CD4-positive, alpha-beta T cell treated with Interleukin-6 at 100 ng/mL for 8 hours (primary cell): ENCODE data around the gene CCDC150.
"Not testable (repeated sequence)": the region's sequence is repeated elsewhere in the genome, so short reads cannot be mapped to it uniquely, and the experiment has no call there.

Source experiments
- DNase-seq: peaks from one replicate; pipeline ENCODE4 v3.0.0-alpha.2; 2020; ENCODE audit warnings: mixed read lengths, low spot score

The CCDC150 gene

DNA sequence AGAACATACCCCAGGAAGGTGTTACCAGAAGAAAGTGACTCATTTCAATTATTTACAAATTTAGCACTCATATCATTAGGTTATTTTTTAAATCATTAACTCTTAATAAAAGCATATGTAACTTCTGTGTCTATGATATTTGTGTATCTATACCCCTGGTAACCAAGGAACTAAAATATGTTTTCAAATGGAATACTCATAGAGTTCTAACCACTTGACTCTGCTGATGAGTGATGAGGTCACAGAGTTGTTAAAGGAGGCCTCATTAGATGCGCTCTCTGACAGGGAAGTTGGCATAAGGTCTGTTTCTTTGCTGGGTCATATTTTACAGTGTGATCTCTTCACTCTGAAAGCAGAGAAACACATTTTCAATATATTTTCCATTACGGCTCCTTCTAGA is 73.4 kb downstream of the CCDC150 start:
- no peak for DNase-seq

DNA sequence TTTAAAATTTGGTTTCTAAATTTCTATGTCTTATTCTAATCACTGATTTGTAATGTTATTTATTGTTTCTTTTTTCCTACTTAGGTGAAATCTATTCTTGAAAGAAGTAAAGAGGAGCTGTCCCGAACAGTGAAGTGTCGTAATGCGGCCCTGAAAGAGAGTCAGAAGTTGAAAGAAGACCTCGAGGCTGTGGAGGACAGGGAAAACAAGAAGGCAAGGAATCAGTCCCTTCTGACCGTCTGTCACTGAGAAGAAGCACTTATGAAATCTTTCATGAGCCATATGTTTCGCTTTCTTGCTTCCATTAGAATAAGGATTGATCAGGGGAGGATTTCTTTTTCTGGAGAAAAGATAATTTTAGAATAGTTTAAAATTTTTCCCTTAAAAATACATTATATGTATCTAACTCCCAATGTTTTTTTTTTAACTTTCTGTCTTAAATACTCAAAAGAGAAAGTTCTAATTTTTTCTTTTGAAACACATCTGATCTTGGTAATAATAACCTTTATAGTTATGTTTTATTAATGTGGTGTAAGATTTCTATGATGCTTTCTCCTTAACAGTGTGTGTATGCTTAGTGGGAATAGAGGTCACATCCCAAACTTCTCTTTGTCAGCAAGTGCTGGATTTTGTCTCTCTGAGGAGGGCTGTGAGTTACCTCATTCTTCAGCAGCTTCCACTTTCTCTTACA is 79.0 kb downstream of the CCDC150 start:
- no peak for DNase-seq

DNA sequence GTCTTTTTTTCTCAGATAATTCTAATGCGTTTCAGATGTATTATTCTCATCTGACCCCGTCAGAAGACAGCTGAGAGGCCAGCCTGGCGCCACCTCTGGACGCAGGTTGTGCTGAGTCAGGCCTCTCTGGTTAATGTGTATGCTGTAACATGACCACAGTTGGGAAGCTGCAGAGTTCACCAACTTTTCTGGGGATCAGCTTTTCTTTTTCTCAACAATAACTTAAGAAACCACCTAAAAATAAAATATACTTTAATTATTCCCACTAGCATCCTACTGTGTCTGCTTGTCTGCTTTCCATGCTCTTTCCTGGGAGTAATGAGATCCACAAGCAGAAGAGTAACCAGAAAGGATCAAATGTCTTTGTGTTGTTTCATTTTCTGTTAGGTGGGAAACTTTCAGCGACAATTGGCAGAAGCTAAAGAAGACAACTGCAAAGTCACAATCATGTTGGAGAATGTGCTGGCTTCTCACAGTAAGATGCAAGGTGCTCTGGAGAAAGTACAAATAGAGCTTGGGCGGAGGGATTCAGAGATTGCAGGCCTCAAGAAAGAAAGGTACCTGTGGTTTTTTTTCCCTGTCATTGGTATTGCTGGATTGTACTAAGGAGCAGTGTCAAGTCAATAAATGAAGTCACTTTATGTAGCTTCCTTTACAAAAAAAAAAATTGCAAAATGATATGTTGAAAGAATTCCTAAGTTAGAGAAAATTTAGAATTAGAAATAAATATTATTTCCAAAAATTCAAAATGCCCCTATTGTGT is 79.8 kb downstream of the CCDC150 start:
- no peak for DNase-seq

DNA sequence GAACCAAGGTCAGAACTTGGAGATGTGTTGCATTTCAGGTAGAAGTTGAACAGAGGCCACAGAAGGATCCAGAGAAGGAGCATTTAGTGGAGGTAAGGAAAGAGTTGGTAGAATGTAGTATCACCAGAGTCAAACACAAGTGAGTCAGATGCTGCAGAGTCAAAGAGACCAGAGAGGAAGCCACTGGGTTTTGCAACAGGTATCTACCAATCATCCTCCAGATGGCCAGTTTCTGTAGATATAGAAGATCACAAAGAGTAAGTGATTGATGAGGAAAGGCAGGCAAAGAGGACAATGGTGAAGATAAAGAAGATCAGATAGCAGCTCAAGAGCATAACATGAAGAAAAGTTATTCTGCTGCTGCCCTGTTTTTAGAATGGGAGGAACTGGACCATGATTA is 84.1 kb downstream of the CCDC150 start:
- no peak for DNase-seq

DNA sequence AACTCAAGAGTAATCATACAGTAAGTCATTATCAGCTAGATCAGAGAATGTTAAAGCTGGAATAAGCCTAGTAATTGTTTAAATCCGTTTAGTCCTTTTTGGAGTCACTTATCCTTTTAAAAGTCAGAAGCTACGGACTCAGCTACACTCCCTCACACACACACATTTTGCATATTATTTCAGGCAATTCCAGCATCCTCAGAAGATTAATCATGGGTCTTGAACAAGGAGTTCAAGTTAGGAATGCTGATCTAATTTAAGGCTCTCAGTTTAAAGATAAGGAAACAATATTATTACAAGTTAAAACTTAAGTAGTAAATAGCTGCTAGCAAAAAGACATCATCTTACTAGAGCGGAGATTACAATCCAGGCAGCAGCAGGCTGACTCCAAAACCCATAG is 85.7 kb downstream of the CCDC150 start:
- no peak for DNase-seq

DNA sequence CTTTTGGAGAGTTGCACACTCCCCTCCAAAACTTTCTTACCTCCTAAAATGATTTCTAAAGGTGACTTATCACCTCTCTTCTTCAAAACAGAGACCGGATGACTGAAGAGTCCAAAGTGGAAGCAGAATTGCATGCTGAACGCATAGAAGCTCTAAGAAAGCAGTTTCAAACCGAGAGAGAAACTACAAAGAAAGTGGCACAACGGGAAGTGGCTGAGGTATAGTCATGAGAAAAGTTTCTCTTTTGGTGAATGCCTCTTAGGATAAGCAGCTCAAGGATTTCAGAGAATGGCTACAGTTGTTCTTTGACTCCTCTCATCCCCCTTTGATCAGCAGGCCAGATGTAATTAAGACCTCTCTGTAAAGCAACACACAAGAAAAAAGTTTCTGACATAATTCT is 86.4 kb downstream of the CCDC150 start:
- DNase-seq, result no peak

DNA sequence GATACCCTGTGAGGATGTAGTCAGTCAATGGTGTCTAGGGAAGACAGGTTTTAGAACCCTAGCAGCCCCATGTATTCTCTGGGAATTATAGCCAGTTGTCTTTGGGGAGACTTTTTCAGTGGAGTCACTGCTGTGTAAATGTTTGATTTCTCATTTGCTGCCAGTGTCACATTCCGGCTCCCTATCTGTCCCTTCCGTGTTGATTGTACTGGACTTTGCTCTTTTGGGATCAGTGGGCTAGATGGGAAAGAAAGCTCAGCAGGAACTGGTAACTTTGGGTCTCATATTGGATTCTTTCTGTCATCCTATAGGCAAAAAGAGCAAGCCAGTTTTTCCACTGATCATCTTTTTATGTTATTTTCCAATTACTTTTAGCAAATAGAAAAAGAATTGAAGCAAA is 89.9 kb downstream of the CCDC150 start:
- DNase-seq, result no peak

DNA sequence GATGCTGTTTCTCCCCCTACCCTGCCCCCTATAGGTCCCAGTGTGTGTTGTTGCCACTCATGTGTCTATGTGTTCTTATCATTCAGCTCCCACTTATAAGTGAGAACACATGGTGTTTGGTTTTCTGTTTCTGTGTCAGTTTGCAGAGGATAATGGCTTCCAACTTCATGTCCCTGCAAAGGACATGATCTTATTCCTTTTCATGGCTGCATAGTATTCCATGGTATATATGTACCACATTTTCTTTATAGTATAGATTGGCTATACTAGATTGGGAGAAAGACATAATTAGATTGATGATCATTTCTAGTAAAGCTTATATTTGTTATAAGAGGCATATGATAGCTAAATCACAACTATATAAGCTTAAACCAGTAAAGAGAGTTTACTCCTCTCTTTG is 97.1 kb downstream of the CCDC150 start:
- not testable (repeated sequence) for DNase-seq

DNA sequence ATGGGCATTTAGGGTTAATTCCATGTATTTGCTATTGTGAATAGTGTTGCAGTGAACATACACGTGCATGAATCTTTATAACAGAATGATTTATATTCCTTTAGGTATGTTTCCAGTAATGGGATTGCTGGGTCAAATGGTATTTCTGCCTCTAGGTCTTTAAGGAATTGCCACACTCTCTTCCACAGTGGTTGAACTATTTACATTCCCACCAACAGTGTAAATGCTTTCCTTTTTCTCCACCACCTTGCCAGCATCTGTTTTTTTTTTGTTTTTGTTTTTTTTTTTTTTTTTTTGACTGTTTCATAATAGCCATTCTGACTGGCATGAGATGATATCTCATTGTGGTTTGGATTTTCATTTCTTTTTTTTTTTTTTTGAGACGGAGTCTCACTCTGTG is 97.5 kb downstream of the CCDC150 start:
- no peak for DNase-seq

DNA sequence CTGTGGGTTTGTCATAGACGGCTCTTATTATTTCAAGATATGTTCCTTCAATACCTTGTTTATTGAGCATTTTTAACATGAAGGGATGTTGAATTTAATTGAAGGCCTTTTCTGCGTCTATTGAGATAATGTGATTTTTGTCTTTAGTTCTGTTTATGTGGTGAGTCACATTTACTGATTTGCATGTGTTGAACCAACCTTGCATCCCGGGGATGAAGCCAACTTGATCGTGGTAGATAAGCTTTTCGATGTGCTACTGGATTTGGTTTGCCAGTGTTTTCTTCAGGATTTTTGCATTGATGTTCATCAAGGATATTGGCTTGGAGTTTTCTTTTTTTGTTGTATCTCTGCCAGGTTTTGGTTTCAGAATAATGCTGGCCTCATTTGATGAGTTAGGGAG is 99.5 kb downstream of the CCDC150 start:
- DNase-seq, result no peak

DNA sequence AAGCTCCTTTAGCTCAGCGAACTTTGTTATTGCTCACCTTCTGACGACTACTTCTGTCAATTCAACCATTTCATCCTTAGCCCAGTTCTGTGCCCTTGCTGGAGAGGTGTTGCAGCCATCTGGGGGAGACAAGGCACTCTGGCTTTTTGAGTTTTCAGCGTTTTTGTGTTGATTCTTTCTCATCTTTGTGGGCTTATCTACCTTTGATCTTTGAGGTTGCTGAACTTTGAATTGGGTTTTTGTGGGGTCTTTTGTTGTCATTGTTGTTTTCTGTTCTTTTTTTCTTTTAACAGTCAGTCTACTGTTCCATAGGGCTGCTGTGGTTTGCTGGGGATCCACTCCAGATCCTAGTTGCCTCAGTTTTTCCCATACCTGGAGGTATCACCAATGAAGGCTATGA is 102.7 kb downstream of the CCDC150 start:
- no peak for DNase-seq

DNA sequence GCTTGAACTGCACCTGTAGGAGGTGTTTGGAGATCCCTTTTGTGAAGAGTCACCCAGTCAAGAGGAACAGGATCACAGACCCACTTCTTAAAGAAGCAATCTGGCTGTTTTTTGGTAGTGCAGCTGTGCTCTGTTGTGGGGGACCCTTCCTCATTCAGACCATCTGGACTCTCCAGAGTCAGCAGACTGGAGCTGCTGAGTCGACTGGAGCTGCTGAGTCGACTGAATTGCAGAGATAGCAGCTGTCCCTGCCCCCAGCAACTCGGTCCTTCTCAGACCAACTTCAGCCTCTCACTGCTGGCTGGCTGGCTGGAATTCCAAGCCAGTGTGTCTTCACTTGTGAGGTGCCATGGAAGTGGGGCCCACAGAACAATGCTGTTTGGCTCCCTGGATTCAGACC is 103.2 kb downstream of the CCDC150 start:
- DNase-seq, result no peak

DNA sequence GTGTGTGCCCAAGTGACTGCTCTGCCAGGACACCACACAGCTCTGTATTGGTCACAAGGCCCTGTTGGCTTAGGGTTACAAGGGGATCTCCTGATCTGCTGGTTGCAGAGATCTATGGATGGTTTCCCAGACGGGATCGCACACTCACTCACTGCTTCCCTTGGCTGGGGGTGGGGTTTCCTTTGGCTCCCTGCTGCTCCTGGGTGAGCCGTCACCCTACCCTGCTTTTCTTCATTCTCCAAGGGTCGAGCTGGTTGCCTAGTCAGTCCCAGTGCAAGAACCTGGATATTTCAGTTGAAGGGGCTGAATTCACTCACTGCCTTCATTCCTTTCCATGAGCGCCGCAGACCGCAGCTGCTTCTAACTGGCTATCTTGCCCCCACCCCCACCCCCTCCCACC is 103.7 kb downstream of the CCDC150 start:
- DNase-seq, result no peak

DNA sequence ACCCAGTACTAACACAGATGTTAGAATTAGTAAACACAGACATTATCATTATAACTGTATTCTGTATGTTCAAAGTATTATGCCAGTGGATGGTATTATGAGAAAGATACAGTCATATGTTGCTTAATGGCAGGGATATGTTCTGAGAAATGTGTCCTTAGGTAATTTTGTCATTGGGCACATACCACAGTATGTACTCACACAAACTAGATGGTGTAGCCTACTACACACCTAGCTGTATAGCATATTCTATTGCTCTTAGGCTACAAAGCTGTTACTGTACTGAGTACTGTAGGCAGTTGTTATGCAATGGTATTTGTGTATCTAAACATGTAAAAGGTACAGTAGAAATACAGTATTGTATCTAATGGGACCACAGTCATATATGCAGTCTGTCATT is 106.2 kb downstream of the CCDC150 start:
- DNase-seq, result no peak

DNA sequence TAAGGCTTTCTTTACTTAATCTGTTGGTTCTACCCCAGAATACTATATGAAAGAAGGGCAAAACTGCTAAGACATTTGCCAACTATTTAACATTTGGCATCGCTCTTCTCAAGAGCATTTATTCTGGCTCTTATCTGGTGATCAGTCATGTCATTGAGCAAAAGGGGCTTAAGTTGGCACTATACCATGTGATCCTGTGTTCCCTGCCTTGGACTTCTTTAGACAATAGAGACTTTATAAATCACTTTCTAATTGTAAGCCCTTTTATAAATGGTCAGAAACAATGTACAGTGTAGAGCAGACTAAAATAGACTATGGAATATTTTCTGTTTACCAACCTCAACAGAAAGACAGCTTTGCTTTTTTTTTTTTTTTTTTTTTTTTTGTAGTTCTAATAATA is 107.9 kb downstream of the CCDC150 start:
- no peak for DNase-seq

DNA sequence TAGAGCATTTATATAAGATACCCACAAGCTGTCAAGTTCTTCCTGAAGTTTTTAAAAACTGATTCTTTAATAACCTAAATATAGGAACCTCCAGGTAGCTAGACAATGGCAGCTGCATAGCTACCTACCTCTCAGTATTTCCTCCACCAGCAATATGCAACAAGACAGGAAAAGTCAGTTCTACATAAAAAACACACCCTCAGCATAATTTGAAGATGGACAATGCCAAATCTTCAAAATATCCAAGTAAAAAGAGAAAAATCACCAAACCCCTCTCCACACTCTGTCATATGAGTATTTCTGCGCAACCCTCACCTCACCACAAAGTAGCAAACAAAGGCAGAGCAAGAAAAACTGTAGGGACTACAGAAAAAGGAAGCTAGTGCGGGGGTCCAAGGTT is 108.6 kb downstream of the CCDC150 start:
- no peak for DNase-seq

DNA sequence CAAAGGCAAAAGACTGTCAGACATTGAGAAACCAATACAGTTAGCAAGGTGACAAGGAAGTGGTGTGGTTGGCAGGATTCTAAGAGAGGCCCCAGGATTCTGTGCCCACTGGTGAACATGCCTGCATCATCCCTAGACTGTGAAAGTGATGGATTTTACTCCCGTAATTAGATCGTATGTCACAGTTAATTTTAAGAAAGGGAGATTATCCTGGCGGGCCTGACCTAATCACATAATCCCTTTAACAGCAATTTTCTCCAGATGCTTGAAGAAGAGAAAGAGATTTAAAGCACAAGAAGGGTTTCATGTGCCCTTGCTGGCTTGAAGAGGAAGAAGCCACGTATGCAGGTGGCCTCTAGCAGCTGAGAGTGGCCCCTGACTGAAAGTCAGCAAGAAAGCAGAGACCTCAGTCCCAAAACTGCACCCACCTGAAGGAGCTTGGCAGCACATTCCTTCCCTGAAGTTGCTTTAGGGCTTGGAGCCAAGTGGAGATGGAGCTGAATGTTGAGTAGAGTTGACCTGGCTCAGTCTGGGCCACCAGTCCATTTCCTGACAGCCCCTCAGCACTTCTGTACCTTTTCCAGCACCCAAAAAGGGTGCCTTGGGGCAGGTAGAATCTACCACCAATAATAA is 110.9 kb downstream of the CCDC150 start:
- no peak for DNase-seq

DNA sequence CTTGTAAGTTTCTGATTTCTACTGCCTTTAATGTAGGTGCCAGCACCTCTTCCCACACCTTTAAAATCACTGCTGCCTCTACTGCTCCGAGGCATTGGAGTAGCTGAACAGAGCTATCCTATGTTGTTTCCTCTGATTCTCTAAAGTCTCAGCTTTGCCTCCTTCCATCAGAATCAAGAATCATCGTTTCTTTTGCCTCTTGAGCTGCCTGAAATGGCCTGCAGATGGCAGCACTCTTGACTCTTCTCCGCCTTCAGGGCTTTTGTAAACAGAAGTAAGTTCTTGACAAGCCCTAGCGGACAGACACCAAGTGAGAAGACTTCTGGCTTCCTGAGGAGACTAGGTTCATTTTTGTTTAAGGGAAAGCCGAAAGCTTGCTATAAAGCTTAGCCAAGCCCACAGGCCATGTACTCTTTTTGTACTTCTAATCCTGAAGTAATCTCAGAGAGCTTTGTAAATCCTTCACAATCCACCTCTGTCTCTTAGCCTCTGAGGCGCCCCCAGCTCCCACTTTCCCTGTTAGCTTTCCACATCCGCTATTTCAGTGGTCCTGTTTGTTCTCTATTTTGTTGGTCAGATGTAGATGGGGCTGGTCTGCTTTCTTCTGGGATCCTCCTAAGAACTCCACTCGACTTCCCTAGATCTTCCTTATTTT is 111.6 kb downstream of the CCDC150 start:
- peak; percentile 55 for DNase-seq

DNA sequence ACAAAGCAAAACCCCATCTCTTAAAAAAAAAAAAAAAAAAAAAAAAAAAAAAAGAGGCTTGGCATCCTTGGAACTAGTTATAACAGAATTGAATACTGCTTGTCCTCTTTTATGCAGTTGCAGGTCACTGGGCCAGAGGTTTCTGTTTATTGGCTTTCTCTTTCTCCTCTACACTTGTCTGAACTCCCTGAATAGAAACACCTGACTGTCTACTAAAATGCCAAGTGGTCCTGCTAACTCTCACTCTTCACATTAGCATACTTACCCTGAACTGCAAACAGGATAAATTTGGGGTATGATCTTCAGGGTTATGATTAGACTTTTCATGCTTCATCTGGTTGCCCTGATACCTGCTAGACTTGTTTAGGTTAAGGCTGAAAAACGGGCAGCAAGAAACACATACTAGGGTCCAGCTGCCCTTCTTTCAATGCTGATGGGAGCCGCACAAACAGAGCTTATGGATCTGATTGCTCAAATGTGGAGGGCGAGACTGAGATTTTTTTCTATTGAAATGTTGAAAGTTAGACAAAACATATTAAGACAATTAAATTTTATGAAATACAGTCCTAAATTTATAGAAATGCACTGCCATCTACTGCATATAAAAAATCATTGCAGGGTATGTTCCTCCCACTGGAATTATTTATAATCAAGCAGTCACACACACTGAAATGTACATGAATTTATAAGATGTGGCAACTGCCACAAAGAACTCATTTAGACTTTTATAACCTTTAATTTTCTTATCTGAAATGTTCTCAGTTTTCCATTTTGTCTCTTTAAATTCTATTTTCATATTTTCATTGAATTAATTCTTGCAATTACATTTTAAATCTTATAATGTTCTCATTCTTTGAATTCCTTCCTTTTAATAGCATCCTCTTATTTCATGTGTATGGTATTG is 119.2 kb downstream of the CCDC150 start:
- DNase-seq, result no peak

DNA sequence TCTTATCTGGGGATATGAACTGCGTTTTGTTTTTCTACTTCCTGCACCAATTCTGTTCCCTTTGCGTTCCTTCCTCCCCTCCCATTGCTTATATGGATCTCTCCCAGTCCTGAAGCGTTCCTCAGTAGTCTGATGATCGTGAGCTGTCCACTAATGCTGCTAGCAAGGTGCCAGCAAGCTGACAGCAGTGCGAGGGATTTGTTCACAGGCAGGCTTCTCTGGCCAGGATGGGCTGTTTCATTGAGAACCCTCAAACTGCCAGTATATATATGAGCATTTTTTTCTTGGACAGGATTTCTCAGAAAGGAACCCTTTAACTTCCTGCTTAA is 119.8 kb downstream of the CCDC150 start:
- DNase-seq, result no peak

DNA sequence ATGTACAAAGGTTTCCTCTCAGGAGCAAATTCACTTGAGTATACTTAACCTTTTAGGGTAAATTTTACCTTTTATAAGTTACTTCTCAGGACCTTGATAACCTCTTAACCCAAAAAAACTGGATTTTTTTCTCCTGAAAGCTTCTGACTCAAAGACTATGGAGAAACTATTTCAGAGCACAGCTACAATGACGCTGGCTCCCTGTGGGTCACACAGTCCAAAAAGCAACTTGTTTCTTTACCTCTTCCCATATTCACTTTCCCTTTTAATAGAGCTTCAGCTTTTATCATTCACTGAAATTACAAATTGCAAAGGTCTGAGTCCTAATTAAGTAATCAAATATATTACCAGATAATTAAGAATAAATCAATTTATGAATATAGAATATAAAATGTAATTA is 127.6 kb downstream of the CCDC150 start:
- DNase-seq, result no peak
